Sigmoid colon (tissue), 4 donors: ENCODE data around the gene CEND1.

Experiments
- POLR2A ChIP-seq, 2 donors: fragments of 450-650 bp; IDR thresholded peaks; one replicate each; pipeline ENCODE4 v1.6.1; 2016; ENCODE audit warnings: antibody characterized with exemption in 2 of 2, mild to moderate bottlenecking in 2 of 2, moderate library complexity in 2 of 2
- POLR2AphosphoS5 ChIP-seq, 4 donors: sonication (generic); formaldehyde crosslinking; IDR thresholded peaks; one replicate each; pipeline ENCODE4 v1.6.1; 2017; ENCODE audit warnings: antibody characterized with exemption in 4 of 4

DNA sequence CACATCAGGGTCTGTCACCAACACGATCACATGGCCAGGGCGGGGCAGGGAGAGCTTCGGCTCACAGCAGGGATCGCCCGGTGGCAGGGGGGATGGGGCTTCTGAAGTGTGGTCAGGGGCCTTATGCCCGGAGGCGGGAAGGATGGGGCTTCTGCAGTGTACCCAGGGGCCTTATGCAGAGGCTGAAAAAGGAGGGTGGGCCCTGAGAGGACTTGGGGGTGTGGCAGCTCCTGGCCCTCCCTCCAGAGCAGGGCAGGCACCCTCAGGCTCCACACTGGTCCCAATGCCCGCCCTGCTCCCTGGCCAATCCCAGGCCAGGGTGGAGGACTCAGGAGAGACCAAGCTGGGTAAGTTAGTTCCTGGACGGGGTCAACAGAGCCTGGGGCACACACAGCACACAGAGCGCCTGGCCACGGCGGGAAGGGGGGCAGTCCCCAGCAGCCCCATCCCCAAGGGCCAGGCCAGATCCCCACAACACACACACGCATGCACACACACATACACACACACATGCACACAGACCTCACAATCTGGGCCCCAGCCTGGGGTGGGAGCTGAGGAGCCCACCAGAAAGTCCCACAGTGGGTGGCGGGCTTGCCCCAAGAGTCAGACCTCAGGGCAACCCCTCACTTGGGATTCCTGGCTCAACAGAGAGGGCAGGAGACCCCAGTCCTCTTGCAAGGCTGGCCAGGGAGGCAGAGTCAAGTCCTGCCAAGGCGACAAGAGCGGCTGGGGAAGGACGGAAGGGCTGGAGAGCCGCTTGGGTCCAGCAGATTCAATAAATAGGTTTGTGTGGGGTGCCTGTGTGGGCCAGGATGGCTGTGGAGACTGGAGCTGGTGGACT, 1.1 kb upstream of the CEND1 start:
- TF ChIP-seq POLR2A (IDR thresholded peaks at IDR 0.05) (no peak), POLR2AphosphoS5 (IDR thresholded peaks at IDR 0.05) (no peak)
